Glomerular endothelial cell (primary cell): ENCODE results near the gene DAGLB. TPM values are rescaled to one million over a fixed set of nuclear protein-coding genes. Genes with fewer than 3 reads are reported as not detected.

Source experiments
- DNase-seq: peaks from one replicate; pipeline ENCODE4 v3.0.0-alpha.2; 2011; ENCODE audit warnings: low read depth, low spot score; ENCODE audit errors: extremely low read depth
- total RNA-seq: library from RNA; depleted of rRNA; stranded (reverse); fragments of >200 nt; gene quantifications from 2 replicates; pipeline ENCODE4 v1.2.3, GENCODE V29; 2015

Gene DAGLB
- total RNA-seq, 1 donor from 2014 or later, result 17.3 TPM

GRCh38 chr7:6432781-6433180 lies 15.0 kb downstream of the DAGLB start:
- no peak for DNase-seq

DNA sequence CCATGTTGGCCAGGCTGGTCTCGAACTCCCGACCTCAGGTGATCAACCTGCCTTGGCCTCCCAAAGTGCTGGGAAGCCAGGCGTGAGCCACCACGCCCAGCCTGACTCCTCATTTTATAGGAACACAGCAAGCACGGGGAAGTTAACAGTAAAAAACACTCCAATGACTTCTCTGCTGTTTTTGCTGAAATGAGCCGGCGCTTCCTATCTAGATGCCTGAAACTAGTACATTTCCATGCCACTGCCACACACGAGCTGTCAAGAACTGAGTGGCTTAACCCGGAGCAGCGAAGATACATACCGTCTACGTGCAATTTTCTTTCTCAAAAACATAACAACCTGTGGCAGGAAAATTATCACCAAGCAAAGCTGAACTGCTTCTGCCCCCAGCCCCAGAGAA lies 16.8 kb downstream of the DAGLB start:
- DNase-seq, result no peak

GRCh38 chr7:6430271-6430940 lies 17.3 kb downstream of the DAGLB start:
- DNase-seq, result no peak

GRCh38 chr7:6425948-6426347 lies 21.8 kb downstream of the DAGLB start:
- no peak for DNase-seq

DNA sequence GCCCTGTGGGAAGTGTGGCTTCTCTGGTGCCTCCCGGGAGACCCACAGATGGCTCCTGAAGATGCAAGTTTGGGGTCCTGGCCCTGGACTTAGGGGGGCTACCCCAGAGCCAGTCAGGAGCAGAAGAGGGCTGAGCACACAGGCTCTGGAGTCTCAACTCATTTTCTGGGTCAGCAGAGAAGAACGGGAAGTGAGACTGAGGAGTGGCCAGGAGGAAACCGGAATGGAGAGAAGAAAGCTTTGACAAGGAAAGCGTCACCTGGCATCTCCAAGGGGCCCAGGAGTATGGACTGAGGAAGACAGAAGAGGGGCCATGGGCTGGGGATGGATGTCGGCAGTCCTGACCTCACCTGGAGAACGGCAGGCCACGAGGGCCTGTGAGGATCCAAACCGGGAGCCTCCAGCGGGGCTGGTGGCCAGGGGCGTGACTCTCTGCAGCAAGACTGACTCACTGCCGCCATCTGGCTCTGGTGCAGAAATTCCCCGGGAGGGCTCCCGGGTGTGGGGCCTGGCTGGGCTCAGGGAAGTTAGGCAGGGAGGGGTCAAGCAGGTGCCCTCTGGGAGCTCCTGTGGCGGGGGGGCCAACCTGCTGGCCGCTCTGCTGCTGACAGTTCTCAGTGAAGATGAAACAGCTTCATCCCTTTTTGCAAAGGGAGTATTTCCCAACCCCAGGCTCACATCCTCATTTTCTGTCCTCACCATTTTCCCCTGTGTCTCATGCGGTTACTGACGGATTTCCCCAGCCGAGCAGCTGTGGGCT lies 23.6 kb downstream of the DAGLB start:
- DNase-seq, result no peak

DNA sequence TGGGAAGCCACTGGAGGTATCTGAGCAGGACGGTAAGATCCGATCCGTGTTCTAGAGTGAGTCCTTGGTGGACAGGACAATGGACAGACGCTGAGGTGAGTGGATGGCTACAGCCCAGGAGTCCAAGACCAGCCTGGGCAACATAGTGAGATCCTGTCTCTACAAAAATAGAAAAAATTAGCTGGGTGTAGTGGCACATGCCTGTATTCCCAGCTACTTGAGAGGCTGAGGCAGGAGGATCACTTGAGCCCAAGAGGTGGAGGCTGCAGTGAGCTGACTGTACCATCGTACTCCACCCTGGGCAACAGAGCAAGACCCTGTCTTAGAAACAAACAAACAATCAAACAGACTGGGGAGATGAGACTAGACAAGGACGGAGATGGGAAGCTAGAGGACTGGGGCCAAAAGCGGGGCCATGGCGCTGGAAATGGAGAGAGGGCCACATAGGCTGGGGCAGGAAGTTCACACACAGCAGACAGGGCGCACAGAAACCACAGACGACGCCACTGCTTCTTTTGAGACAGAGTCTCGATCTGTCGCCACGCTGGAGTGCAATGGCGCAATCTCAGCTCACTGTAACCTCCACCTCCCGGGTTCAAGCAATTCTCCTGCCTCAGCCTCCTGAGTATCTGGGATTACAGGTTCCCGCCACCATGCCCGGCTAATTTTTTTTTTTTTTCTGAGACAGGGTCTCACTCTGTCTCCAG lies 24.7 kb downstream of the DAGLB start:
- no peak for DNase-seq

GRCh38 chr7:6422095-6422494 lies 25.7 kb downstream of the DAGLB start:
- DNase-seq, result no peak

DNA sequence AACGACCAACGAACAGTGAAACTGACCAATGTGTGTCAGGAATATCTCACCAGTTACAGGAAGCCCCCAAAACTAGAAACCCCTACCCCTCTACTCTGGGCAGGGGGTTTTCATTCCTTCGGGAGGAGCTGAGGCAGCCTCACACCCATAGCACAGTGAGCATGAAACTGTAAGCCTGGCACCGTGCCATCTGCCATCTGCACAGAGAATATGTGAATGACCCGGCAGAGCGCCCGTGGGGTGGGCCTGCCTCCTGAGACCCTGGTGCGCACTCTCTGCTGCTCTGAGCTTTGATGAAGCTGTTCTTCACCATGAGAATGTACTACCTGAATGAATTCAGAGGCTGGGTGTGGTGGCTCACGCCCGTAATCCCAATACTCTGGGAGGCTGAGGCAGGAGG lies 27.1 kb downstream of the DAGLB start:
- DNase-seq, result no peak

DNA sequence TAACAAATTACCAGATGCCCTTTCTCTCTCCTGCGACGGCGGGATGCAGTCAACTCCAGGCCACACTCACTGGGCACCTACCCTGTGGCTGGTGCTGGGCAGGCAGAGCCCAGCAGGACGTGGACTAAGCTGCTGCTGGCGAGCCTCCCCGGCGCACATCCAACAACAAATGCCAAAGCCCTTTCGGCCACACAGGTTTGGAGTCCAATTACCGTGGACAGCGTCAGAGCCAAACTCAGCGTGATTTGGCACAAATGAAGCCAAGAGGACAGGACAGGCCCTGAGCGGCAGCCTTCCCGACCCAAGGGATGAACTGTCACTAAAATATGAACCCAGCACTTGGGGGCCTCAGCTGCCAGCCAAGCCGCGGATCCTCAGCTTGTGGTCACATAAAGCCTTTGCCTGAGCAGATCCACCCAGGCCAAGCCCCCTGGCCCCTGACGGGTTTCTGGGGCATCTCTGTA lies 28.4 kb downstream of the DAGLB start:
- DNase-seq, result no peak

DNA sequence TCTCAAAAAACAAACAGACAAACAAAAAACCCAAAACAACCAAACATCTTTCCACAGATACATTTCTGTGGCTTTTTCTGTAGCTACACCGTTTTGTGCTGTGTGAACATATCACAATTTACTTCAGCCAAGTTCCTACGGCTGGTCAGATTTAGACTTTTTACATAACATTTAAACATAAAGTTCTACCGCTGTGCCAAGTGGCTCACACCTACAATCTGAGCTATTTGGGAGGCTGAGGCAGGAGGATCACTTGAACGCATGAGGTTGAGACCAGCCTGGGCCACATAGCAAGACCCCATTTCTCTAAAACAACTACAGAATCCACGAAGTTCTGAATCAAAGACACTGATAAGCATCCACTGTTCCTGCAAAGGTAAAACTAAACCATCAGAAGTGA lies 30.3 kb downstream of the DAGLB start:
- no peak for DNase-seq

DNA sequence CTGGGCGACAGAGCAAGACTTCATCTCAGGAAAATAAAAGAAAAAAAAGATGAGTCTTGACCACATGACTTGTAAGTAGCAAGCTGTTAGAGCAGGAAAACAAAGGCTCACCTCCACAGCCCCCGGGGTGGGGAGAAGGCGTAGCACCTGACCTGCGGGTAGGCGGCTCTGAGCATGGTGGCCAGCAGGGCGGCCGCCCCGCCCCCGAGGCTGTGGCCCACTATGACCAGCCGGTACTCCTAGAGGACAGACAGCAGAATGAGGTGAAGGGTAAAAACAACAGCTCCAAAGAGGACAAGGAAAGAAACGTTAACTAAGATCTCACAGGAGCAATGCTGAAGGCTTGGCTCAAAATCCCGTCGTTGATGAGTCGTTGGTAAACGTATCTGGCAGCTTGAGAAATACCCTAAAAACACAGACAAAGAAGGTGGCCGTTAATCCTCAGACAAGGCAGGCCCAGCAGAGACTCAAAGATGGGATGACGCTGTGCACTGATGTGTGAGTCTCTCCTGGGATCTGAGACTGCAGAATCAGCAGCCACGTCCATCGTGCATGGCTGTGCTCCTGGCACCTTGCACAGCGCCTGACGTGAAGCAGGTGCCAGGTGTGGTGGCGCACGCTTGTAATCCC lies 31.1 kb downstream of the DAGLB start:
- DNase-seq, result no peak

DNA sequence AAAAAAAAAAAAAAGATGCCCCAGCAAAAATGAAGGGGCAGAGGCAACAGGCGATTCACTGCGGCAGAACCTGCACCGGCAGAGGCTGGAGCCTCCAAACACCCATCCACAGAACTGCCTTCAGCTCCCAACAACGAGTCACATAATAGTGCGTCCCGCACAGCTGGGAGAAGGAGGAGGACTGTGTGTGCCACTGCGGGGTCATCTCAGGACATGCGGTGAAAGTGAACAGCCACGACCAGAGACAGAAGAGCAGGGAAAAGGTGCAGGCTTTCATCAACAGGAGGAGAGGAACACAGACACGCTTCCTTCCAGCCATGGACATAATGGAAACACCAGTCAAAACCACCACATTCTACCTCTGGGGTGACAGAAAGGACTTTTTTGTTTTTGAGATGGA lies 34.1 kb downstream of the DAGLB start:
- DNase-seq, result no peak

GRCh38 chr7:6409944-6410693 lies 37.6 kb downstream of the DAGLB start:
- DNase-seq, result no peak

- no peak for DNase-seq
These were observed 38.7 kb downstream of the DAGLB start for GRCh38 chr7:6409091-6409490.

GRCh38 chr7:6407434-6407833 lies 40.3 kb downstream of the DAGLB start:
- DNase-seq, result no peak

DNA sequence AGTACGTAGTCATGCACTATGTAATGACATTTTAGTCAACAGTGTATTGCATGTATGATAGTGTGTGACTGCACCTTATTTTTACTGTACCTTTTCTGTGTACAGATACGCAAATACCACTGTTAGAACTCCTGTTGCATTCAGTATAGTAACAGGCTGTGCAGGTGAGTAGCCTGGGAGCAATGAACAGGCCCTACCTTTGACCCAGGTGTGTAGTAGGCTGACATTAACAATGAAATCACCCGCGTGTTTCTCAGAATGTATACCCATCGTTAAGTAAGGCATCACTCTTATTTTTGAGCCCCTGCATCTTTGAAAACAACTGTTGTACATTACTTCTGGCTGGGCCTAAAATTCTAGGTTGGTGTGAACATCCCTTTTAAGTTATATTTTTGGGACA lies 41.6 kb downstream of the DAGLB start:
- DNase-seq, result no peak

DNA sequence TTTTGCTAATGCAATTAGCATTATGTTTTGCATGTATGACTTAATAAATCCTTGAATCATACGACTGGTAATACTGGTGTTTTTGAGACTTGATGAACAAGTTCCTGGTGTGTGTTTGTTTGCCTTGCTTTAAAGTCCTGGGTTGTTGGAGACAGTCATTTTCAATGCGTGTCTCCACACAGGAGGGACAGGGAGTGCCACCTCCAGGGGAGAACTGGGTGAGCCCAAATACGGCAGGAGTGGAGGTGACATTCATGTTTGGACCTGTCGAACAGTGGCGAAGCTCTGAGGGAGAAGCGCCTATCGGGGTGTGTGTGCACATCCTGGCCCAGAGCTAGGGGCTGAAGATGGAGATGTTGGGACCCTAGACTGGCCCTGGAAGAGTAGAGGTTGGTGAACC lies 43.8 kb downstream of the DAGLB start:
- DNase-seq, result no peak

GRCh38 chr7:6402741-6403140 lies 45.0 kb downstream of the DAGLB start:
- DNase-seq, result no peak

- DNase-seq, result no peak
These were observed 45.7 kb downstream of the DAGLB start for GRCh38 chr7:6402041-6402440.

DNA sequence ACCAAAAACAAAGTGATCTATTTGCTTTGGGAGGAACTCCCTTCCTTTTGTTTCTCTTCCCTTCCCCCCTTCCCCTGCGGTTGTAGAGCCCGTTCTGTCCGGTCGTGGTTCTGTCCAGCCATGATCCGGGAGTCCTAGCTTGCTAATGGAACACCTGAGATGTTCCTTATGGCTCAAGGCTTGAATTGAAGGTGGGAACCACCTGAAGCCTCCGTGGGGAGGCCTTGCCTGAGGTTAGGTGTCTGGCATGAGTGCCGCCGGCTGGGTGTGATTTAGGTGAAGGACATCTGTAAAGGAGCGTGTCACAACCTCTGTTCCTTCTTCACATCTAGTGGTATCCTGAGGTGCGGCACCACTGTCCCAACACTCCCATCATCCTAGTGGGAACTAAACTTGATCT lies 46.2 kb downstream of the DAGLB start:
- no peak for DNase-seq
